ENCODE measurements around the gene SAMD4A.
A peak's percentile ranks its signal among the peaks of the same experiment; 100 is the strongest.

SAMD4A gene

DNA sequence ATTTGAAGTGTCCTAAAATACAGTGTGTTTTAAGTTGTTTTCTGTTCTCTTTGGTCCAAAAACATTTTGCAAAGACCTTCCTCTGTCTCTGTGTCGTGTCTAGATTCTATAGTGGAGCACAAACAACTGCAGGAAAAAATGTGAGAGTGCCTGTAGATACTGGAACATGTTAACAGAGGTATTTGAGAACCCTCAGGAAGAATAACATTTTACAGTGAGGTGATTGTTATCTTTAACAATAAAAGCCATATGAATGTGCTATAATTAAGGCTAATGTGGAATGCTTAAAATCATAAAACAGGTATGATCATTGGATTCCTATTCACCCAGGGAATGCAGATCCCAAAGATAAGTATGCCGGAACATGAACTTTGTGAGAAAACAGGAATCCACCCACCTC, 98.0 kb downstream of the SAMD4A start:
- DNase-seq, result no peak

DNA sequence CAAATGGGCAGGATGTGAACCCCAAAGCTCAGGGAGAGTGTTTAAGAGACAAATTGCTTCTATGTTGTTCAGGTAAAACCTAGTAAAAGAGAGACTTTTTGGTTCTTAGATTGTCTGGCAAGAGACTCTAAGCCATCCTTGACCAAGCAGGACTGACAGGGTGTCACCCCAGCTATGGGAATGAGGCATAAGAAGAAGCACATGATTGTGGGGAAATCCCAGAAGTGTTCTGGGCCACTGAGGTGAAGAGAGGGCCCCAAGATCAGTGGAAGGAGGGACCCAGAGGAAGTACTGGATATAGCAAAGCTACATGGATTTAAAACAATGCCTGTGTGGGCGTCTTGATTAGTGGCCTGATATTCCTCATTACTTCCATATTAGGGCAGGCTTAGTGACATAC, 99.0 kb downstream of the SAMD4A start:
- DNase-seq, result no peak

DNA sequence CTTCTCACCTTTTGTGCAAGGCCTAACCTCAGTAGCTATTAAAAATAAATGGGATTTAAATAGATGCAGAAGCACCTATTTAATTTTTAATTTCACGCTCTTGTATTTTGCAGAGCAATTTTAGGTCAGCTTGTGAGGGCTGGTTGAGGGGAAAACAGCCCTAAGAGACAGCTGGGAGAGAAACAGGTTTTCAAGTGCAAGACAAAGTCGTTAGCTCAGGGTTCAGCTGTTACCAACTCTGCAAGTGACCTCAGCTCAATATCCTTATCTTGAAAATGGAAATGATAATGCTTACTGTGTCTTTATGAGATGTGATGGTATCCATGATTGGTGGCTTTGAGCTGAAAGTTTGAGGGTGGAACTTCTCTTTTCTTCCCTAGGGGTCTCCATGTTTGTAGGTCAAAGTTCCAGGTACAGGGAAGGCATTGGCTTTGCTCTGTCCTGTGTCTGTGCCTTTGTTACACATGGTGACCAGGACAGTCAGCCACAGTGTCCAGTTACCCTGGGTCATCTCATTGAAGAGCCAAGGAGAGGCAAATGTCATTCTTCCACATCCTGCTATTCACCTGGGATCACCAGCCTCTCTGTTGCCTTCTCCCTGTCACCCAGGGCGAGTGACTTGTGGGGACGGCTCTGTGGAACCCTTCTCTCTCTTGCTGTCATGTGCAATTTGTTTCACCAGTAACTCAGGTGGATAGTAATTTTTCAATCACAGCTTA, 100.3 kb downstream of the SAMD4A start:
- DNase-seq, result no peak

DNA sequence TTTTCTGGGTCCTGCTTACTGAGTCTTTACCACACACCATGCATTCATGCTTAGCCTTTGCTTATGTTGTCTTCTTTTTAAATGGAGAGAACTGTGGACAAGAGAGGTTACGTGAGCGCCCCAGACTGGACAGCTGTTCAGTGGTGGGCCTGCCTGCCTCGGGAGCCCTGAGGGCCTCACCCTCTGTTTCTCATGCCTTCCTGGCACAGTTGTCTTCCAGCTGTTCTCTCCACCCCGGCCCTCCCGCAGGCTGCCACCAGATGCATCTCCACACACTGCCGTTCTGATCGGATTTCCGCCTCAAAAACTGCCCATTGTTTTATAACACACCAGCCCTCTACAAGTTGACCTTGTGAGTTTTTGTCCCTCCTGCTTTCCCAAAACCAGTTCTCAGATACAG, 100.8 kb downstream of the SAMD4A start:
- no peak for DNase-seq

DNA sequence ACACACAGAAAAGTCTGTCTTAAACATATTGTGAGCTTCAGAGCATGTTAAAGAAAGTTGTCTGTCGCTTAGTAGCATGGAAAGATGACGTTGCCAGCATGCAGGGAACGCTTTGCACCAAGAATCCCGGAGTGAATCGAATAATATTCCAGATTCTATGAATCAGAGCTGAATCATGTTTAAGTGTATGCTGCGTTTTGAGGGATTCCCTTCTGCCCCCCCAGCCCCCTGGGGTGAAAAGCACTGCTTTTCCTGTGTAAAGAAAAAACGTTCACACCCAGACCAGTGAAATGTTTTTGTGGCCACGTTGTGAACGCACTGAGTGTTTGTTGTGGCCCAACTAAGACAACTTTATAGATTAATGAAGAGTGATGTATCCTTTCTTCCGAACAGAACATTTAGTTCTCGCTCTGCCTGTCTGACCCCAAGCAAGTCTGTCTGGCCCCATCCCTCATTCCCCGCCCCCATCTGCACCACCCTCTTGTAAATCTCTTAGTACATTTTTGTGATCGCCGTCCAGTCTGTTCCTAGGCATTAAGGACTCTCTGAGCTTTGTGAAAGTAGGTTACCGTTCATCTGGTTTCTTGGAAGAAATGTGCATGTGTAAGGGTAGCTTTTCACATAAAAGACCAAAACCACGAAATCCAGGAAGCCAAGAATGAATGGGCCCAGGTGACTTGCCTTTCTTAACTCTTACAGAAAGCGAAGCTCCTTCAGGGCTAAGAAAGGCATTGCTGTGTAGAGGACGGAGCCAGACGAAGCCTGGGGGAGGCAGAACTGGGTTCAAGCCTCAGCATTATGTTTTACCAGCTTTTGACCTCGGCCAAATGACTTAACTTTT, 103.0 kb downstream of the SAMD4A start:
- DNase-seq, result peak in 1 of 5 donors; percentile 87

DNA sequence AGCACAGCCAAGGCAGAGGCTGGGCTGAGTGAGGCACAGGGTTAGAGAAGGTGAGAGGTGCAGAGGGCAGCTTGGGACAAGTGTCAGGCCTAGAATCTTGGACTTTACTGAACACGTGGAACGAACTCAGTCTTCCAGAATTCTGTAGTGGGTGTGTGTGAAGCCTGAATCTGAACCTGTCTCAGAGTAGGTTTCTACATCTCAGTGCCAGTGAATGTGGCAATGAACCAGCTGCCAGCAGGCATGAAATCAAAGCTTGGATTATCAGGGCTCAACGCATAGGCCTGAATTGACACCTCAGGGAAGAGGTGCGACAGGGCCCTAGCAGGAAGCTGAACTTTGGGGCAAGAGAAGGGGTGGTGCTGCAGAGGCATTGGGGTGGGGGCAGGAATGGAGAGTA, 104.6 kb downstream of the SAMD4A start:
- no peak for DNase-seq

- DNase-seq, result no peak
These were observed 105.3 kb downstream of the SAMD4A start for GRCh38 chr14:54672181-54672580.

DNA sequence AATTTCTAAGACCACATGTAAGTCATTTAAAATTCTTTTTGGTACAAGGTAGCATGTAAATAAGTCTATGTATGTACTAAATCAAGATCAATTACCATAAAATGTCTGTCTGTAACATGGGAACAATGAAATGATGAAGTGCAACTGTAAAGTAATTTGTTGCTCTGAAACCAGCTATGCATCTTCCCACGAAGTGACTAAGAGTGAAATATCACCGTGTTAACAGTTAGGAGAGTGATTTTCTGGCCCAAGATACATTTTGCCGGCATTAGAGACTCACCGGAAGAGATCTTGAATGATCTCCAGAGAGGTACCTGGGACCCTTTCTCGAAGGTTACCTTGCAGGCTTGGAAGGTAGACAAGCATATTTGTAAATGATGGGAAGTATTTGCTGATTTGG, 105.8 kb downstream of the SAMD4A start:
- DNase-seq, result peak in 1 of 5 donors; percentile 52

DNA sequence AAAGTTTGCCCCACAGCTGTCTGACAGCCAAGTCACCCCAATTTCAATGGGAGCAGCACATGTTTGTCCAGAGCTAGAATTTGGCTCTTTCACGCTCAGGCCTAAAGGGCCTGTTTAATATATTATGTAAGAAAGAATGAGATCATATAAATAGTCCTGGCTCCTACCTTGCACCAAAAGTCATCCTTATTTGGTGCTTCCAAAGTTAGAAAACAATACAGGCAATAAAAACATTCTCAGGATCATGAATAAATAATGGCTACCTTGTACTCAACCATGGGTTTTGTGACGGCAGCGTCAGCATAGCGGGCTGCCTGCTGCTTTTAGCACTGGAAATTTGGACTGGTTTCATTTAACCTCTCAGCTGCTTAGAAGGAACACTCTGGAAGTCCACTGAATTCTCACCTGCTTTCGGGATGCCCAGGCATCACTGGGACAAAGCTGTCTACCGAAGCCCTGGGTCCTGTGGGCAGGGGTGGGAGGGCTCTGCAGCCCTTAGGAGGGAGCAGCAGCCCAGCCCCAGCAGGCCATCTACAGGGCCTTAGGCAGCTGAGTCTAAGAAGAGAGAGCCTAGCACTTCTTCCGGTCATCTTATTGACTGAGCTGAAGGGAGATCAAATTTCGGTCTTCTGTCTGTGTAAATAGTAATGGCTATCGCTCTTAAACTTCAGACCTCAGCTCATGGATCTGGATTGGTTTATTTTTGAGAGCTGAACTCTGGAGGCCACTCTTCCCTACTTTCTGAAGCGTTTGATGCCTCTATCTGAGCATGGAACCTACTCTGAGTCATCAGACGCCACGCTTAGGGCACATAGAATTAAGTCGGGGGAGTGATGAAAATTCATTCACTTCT, 106.5 kb downstream of the SAMD4A start:
- no peak for DNase-seq

DNA sequence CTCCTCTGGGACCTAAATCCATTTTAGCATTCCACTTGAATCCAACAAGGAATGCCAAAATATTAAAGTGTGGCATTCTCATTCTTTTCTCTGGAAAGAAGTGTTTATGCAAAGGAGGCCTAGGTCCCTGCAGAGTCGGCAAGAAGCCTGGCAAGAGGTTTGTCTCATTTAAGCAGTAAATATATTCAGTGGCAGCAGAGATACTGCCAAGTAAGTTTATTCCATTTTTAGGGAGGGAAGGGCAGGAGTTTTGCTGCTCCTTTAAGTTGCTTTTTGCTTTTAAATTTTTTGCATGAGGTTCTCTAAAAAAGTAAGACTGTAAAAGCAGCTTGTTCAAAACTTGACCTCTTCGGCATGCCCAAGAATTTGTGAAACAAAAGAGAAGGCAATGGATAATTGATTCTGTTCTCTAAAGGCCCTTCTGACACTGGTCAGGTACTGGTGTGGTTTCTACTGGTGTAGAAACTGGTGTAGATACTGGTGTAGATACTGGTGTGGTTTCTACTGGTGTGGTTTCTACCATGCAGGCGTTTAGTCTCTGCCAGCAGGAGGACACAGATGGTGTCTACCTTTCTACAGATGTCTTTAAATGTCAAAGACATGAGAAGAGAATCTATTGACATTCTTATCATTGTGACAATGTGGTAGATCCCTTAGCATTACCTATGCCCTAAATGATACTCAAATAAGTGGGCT, 107.3 kb downstream of the SAMD4A start:
- peak in 1 of 5 donors; percentile 37 for DNase-seq

GRCh38 chr14:54675236-54676128, 108.6 kb downstream of the SAMD4A start:
- DNase-seq, result no peak

DNA sequence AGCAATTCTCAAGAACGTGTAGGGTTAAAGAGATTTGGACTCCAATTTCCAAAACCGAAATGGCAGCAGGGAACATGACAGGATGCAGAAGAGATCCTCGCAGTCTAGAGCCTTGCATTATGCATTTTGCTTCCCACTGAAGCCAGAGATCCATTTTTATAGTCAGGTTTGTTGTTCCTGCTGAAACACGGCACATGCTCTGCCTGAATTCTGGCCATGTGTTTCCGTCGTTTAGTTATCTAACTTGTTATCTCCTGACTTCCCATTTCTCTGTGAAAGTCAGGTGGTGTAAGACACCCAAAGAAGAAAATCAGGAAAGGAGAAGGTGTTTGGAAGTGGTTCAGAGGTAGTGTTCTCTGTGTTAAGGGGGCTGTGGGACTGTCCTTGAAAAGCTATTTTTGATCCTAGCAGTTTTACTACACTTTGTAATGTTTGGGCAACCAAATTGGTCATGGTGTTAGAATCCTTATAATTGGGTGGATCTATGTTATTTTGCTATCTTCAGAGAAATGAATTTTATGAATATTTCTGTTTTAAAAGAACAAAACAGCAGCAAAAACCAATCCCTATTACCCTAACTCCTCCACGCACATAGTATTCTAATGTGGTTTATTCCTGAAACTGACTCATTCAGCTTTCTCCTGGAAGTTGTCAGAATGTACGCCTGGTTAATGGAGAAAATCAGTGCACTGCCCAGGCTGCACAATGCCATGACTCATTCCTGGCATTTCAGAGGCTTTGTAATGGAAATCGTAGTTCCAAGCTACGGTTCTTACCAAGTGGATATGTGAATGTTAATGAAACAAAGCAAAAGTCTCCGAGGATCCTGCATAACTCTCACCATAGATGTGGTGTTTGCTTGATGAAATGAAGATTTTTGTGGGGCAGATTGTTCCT, 110.1 kb downstream of the SAMD4A start:
- no peak for DNase-seq

GRCh38 chr14:54680651-54681050, 113.7 kb downstream of the SAMD4A start:
- no peak for DNase-seq

DNA sequence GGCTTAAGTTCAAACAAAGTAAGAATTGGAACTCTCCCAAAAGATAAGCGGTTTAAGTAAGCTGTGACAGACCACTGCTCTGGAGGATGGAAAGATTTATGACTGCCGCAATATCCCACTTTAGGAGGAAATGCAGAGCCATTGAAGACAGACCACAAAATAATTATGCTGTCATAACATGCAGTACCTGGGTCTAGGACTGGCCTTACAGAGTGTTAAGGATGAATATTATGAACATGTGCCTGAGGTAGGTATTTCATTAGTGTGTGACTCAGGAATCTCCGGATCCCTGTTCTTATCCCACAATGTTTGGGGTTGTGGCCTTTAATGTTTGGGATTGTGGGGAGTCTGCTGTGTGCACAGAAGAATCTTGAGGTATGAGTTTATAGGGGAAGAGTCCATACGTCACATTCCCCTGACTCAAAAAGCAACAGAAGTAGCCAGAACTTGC, 114.9 kb downstream of the SAMD4A start:
- DNase-seq, result no peak

DNA sequence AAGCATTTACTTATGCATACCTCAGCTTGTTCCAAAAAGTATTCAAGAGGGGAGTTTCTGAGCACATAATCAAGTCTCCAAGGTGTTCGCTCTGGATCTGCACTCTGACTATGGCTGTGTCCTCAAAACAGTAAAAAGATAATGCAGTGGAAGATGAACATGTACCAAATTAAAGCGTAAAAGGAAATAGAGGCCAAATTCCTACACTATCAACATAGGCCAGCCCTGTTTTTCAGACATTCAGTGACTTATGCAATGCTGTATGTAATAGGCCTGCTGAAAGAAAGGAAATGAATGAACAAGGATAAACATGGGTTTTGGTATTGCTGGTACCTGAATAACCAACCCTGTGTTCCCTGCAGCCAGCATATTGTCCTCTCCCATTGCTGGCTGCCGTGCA, 115.7 kb downstream of the SAMD4A start:
- no peak for DNase-seq

DNA sequence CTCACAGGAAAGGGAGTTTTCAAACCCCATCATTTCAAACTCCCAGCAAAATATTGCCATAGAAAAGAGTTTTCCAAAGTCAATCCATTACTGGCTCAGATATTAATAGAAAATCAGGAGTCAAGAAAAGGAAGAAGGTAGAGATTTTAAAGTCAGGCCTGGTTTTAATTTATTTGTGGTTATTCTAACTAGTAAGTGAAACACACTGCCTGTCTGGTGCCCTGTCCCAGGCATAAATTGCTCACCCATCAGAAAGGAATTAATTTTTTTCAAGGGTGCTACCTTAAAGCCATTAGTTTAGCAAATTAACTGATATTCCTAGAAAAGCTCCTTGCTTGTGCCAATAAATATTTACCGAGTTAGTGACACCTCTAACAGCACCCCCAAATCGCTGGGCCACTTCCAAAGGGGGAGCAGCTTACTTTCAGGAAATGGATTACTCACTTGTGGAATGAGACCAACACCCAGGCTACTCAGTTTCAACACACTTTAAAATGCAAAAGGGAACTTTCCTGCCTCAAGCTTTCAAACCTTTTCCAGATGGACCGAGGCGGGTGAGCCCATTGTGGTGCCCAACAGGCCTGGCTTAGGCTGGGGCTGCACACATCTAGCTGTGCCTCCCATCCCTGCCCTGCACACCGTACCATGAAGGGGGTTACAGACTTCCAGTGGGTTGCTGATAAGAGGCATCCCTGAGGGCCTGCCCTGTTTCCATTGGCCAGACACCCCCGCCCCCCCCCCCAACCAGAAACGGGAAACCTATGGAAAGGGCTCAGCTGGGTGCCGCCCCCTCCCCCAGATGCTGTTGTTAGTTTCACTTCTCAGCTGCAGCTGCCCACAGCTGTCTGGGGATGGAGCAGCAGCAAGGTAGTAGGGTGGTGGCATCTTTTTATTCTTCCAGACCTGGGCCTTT, 117.2 kb downstream of the SAMD4A start:
- DNase-seq, result peak in 1 of 5 donors; percentile 35

DNA sequence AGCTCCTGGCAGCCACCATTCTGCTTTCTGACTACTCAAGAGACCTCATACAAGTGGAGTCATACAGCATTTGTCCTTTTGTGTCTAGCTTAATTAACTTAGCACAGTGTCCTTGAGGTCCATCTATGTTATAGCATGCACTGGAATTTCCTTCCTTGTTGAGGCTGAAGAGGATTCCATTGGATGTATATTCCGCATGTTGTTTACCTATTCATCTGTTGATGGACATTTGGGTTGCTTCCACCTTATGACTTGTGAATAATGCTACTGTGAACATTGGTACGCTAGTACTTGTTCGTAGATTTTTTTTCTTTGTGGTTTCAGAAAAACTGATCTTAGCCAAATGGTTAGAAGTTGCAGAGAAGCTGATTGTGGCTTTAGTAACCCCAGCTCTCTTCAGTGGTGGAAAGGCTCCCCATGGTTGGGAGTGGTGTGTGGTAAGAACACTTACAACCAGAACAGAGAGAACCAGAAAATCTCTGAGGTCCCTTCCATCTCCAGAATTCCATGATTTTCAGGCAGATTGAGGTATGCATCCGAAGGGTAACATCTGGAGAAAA, 118.4 kb downstream of the SAMD4A start:
- DNase-seq, result peak in 1 of 5 donors; percentile 18

DNA sequence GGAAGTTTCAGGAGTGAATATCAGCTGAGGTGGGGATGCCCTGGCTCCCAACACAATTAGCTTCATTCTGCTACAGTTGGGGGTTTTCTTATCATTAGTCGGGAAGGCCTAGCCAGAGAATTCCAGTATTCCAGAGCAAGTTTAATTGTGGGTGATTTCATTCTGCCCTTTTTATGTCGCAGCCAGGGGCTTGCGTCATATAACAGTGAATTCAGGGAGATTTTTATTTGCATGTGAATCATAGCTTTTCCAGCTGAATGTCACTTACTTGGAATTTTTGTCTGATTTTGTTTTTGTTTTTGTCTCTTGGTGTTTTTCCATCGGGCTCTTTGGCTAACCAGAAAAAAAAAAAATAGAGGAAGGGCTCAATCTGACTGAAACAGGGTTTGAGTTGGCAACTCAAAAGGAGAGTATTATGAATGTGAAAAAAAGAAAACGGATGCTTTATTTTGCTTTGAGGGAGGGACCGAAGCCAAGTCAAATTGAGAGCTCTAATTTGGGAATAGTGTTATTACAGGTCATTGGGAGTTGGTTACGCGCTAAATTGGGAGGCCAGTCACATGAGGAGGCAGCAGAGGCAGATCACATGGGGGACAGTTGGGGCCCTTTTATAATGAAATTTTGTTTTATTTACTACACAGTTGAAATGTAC, 119.4 kb downstream of the SAMD4A start:
- no peak for DNase-seq

All from T-helper 1 cell (primary cell).